Measurements from ENCODE around the gene SERGEF. TPM values are rescaled to one million over a fixed set of nuclear protein-coding genes. Genes with fewer than 3 reads are reported as not detected.

The SERGEF gene
- total and polyA plus RNA-seq, 2 experiments from 2014 or later = 18.3 to 23.2 TPM

- Histone ChIP-seq H4K20me1 (ENCODE audit: insufficient read depth) (no peaks in the 10 kb centered on the region), H3K4me1 (ENCODE audit: insufficient read depth) (no peaks in the 10 kb centered on the region), H3K27me3 (replicated peaks; ENCODE audit: insufficient read depth) (no peaks in the 10 kb centered on the region), H3F3A (ENCODE audit: insufficient read depth) (no peaks in the 10 kb centered on the region), H3K9ac (no peak overlapping the region), H3K9me3 (ENCODE audit: low read depth) (no peaks in the 10 kb centered on the region), H2AFZ (no peak overlapping the region), H3K9me2 (ENCODE audit: insufficient read depth) (no peaks in the 10 kb centered on the region; the same call in 1 of the 2 replicates), H3K79me2 (ENCODE audit: insufficient read depth) (no peaks in the 10 kb centered on the region), H3K4me2 (ENCODE audit: unreplicated experiment) (no peak overlapping the region), H3K4me3 (no peak overlapping the region), H3K27ac (no peak overlapping the region), H3K36me3 (ENCODE audit: low read depth) (no peaks in the 10 kb centered on the region)
- 58 to 59% methylated on average over 1 of the region's 1 CpG for whole genome bisulfite sequencing, 2 experiments (ENCODE audit: low coverage in 1 of 2, low lambda C conversion rate in 2 of 2, missing lambda C conversion rate in 2 of 2)
- no peak for DNase-seq
- in situ Hi-C loops (cut with MboI) = no loop called here
- TF ChIP-seq EZH2 (IDR thresholded peaks at IDR 0.05; ENCODE audit: insufficient read depth, poor library complexity, severe bottlenecking) (no peak), EZH2phosphoT487 (IDR thresholded peaks at IDR 0.05; ENCODE audit: insufficient read depth, low read depth) (no peak)
These were observed 9.6 kb upstream of the SERGEF start for GRCh38 chr11:18022419-18022818.

DNA sequence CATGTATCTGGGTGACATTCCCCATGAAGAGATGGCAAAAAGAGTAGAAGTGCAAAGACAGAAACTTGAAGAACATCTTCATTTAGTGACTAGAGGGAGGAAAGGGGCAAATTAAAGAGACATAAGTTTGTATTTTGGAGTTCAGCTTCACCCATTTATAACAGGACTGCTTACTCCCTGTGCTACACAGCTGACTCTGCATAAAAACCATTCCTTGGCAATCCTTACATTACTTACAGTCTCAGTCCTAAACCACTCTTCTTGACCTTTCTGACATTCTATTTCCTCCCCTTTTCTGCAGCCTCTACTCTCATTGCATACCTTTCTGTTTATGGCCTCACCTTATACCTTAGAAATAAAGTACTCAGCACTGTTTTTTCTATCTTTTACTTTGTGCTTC, 6.8 kb upstream of the SERGEF start:
- no peaks in the 10 kb centered on the region for H3K27me3 ChIP-seq (replicated peaks; ENCODE audit: insufficient read depth)
- no peak overlapping the region for H3K4me2 ChIP-seq (ENCODE audit: unreplicated experiment)
- H3K9ac ChIP-seq = no peak overlapping the region
- no peaks in the 10 kb centered on the region for H4K20me1 ChIP-seq (ENCODE audit: insufficient read depth)
- no peaks in the 10 kb centered on the region for H3K79me2 ChIP-seq (ENCODE audit: insufficient read depth)
- H3K27ac ChIP-seq = no peak overlapping the region
- H3K4me1 ChIP-seq (ENCODE audit: insufficient read depth) = no peaks in the 10 kb centered on the region
- no peaks in the 10 kb centered on the region; the same call in 1 of the 2 replicates for H3K9me2 ChIP-seq (ENCODE audit: insufficient read depth)
- in situ Hi-C loops (cut with MboI) = no loop called here
- TF ChIP-seq EZH2 (IDR thresholded peaks at IDR 0.05; ENCODE audit: insufficient read depth, poor library complexity, severe bottlenecking) = no peak
- no peak for TF ChIP-seq EZH2phosphoT487 (IDR thresholded peaks at IDR 0.05; ENCODE audit: insufficient read depth, low read depth)
- no peak overlapping the region for H3K4me3 ChIP-seq
- H3F3A ChIP-seq (ENCODE audit: insufficient read depth) = no peaks in the 10 kb centered on the region
- H3K9me3 ChIP-seq (ENCODE audit: low read depth) = no peaks in the 10 kb centered on the region
- DNase-seq = no peak
- no peak overlapping the region for H2AFZ ChIP-seq
- no peaks in the 10 kb centered on the region for H3K36me3 ChIP-seq (ENCODE audit: low read depth)

DNA sequence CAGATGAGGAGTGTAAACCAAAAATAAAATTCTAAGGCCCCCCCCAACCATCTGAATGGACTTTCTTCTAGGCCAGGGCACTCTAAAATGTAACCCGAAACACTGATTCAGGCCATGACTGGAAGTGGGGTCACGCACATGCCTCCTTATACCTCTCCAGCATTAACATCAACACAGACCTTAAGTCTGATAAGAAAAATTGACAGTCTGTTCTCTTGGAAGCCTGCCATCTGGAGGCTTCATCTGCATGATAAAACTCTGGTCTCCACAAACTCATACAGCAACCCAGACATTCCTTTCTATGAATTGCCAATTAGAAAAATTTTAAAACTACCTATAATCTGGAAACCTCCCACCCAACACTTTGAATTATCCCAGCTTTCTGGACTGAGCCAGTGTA, 3.9 kb upstream of the SERGEF start:
- no peak overlapping the region for H3K4me3 ChIP-seq
- no peak overlapping the region for H3K4me2 ChIP-seq (ENCODE audit: unreplicated experiment)
- DNase-seq = no peak
- no peaks in the 10 kb centered on the region for H3K36me3 ChIP-seq (ENCODE audit: low read depth)
- H3K27ac ChIP-seq = no peak overlapping the region
- no peak overlapping the region for H2AFZ ChIP-seq
- H3K9me2 ChIP-seq (ENCODE audit: insufficient read depth) = no peaks in the 10 kb centered on the region
- H3K4me1 ChIP-seq (ENCODE audit: insufficient read depth) = no peaks in the 10 kb centered on the region
- H4K20me1 ChIP-seq (ENCODE audit: insufficient read depth) = no peaks in the 10 kb centered on the region
- no peaks in the 10 kb centered on the region for H3K79me2 ChIP-seq (ENCODE audit: insufficient read depth)
- TF ChIP-seq EZH2 (IDR thresholded peaks at IDR 0.05; ENCODE audit: insufficient read depth, poor library complexity, severe bottlenecking) = no peak
- no peak for TF ChIP-seq EZH2phosphoT487 (IDR thresholded peaks at IDR 0.05; ENCODE audit: insufficient read depth, low read depth)
- WGBS, 2 experiments (ENCODE audit: low coverage in 1 of 2, low lambda C conversion rate in 2 of 2, missing lambda C conversion rate in 2 of 2) = 90 to 93% methylated on average over 2 of the region's 2 CpGs
- H3F3A ChIP-seq (ENCODE audit: insufficient read depth) = peaks cover 3% of the 10 kb centered on the region; the same call in 1 of the 2 replicates
- no peaks in the 10 kb centered on the region for H3K27me3 ChIP-seq (replicated peaks; ENCODE audit: insufficient read depth)
- in situ Hi-C loops (cut with MboI) = no loop called here
- no peaks in the 10 kb centered on the region for H3K9me3 ChIP-seq (ENCODE audit: low read depth)
- no peak overlapping the region for H3K9ac ChIP-seq

- no peak overlapping the region for H3K4me2 ChIP-seq (ENCODE audit: unreplicated experiment)
- TF ChIP-seq EZH2 (IDR thresholded peaks at IDR 0.05; ENCODE audit: insufficient read depth, poor library complexity, severe bottlenecking) (no peak), EZH2phosphoT487 (IDR thresholded peaks at IDR 0.05; ENCODE audit: insufficient read depth, low read depth) (no peak)
- H2AFZ ChIP-seq = no peak overlapping the region
- H3K9ac ChIP-seq = no peak overlapping the region
- H3K4me3 ChIP-seq = no peak overlapping the region
- H3K27me3 ChIP-seq (replicated peaks; ENCODE audit: insufficient read depth) = no peaks in the 10 kb centered on the region
- no peaks in the 10 kb centered on the region for H3K36me3 ChIP-seq (ENCODE audit: low read depth)
- H3K9me3 ChIP-seq (ENCODE audit: low read depth) = no peaks in the 10 kb centered on the region
- H3F3A ChIP-seq (ENCODE audit: insufficient read depth) = peaks cover 8% of the 10 kb centered on the region; the same call in 1 of the 2 replicates
- H3K79me2 ChIP-seq (ENCODE audit: insufficient read depth) = no peaks in the 10 kb centered on the region
- H3K4me1 ChIP-seq (ENCODE audit: insufficient read depth) = no peaks in the 10 kb centered on the region
- H3K9me2 ChIP-seq (ENCODE audit: insufficient read depth) = no peaks in the 10 kb centered on the region
- no peaks in the 10 kb centered on the region for H4K20me1 ChIP-seq (ENCODE audit: insufficient read depth)
- no peak overlapping the region for H3K27ac ChIP-seq
- in situ Hi-C loops (cut with MboI) = no loop called here
- DNase-seq = no peak
These were observed 2.0 kb upstream of the SERGEF start for GRCh38 chr11:18014876-18015275.
